PFSK-1 (cell line): ENCODE results near the gene ZNF276.

Experiments
- FOXP2 ChIP-seq: optimal IDR thresholded peaks from 2 replicates; pipeline ENCODE3; 2011; ENCODE audit warnings: borderline replicate concordance, control low read depth, inconsistent platforms; ENCODE audit not compliant: insufficient read depth; ENCODE audit errors: extremely low read length, extremely low read depth
- POLR2AphosphoS5 ChIP-seq: IDR thresholded peaks from 2 replicates; pipeline ENCODE4 v1.6.1; 2012; ENCODE audit warnings: low read depth, mild to moderate bottlenecking, control low read depth, low read length, moderate library complexity
- REST ChIP-seq, 2 experiments: IDR thresholded peaks; 2 replicates each; pipeline versions ENCODE4 v1.6.1 to v1.8.0; 2011 to 2012; ENCODE audit warnings: low read depth in 2 of 2, low read length in 2 of 2, control low read depth in 1 of 2, inconsistent platforms in 1 of 2, mild to moderate bottlenecking in 1 of 2, moderate library complexity in 1 of 2; ENCODE audit not compliant: insufficient read depth in 1 of 2
- SIN3A ChIP-seq: IDR thresholded peaks from 2 replicates; pipeline ENCODE4 v1.6.1; 2012; ENCODE audit warnings: mild to moderate bottlenecking, low read length, moderate library complexity, borderline replicate concordance; ENCODE audit not compliant: insufficient read depth
- TAF1 ChIP-seq: IDR thresholded peaks from 2 replicates; pipeline ENCODE4 v1.6.1; 2012; ENCODE audit warnings: low read length, control low read depth, borderline replicate concordance; ENCODE audit not compliant: insufficient read depth

The ZNF276 gene

GRCh38 chr16:89712274-89712781 lies 9.0 kb upstream of the ZNF276 start:
- TF ChIP-seq POLR2AphosphoS5, result no peak; the same call in 1 of the 2 replicates
- no peak for TF ChIP-seq TAF1
- TF ChIP-seq SIN3A, result no peak
- no peak for TF ChIP-seq FOXP2
- no peak for TF ChIP-seq REST (IDR thresholded peaks at IDR 0.05; ENCODE audit: insufficient read depth in 1 of 2, low read depth in 2 of 2, low read length in 2 of 2)

- TF ChIP-seq SIN3A, result no peak
- no peak for TF ChIP-seq REST (IDR thresholded peaks at IDR 0.05; ENCODE audit: insufficient read depth in 1 of 2, low read depth in 2 of 2, low read length in 2 of 2)
- TF ChIP-seq POLR2AphosphoS5, result no peak; the same call in 1 of the 2 replicates
- TF ChIP-seq TAF1, result no peak
- no peak for TF ChIP-seq FOXP2
Measured at GRCh38 chr16:89716493-89716892, 4.8 kb upstream of the ZNF276 start.

GRCh38 chr16:89716916-89717687 lies 4.2 kb upstream of the ZNF276 start:
- TF ChIP-seq TAF1, result no peak
- no peak for TF ChIP-seq POLR2AphosphoS5
- no peak for TF ChIP-seq REST (IDR thresholded peaks at IDR 0.05; ENCODE audit: insufficient read depth in 1 of 2, low read depth in 2 of 2, low read length in 2 of 2)
- no peak for TF ChIP-seq FOXP2
- no peak for TF ChIP-seq SIN3A

- no peak for TF ChIP-seq TAF1
- no peak for TF ChIP-seq FOXP2
- TF ChIP-seq REST (IDR thresholded peaks at IDR 0.05; ENCODE audit: insufficient read depth in 1 of 2, low read depth in 2 of 2, low read length in 2 of 2), result no peak
- no peak for TF ChIP-seq POLR2AphosphoS5
- TF ChIP-seq SIN3A, result no peak
Measured at GRCh38 chr16:89717688-89718505, 3.4 kb upstream of the ZNF276 start.
